Lung microvascular endothelial cell (primary cell): ENCODE measurements around the gene MGARP. TPM values are rescaled to one million over a fixed set of nuclear protein-coding genes. Genes with fewer than 3 reads are reported as not detected.
A peak's percentile ranks its signal among the peaks of the same experiment; 100 is the strongest.
"Not testable (repeated sequence)": the region's sequence is repeated elsewhere in the genome, so short reads cannot be mapped to it uniquely, and the experiment has no call there.

ENCODE experiments used
- DNase-seq, 2 donors: peaks; one replicate each; pipeline versions ENCODE4 v3.0.0 to v3.0.0-alpha.2; 2010; ENCODE audit warnings: low read depth in 2 of 2
- total RNA-seq: library from RNA; depleted of rRNA; stranded (reverse); fragments of >200 nt; gene quantifications from 2 replicates; pipeline ENCODE4 v1.2.1, GENCODE V29; 2014

MGARP gene
- total RNA-seq, 1 donor from 2014 or later, result 0.40 TPM

GRCh38 chr4:139295942-139296299 lies 15.9 kb upstream of the MGARP start:
- DNase-seq, result no peak

- DNase-seq, result peak; percentile 95 to 96
These were observed 15.3 kb upstream of the MGARP start for GRCh38 chr4:139295206-139295941.

- DNase-seq, result no peak
These were observed 6.2 kb upstream of the MGARP start for GRCh38 chr4:139286186-139286698.

- DNase-seq, result no peak
These were observed 2.7 kb upstream of the MGARP start for GRCh38 chr4:139282721-139283075.

GRCh38 chr4:139282065-139282720 lies 2.2 kb upstream of the MGARP start:
- DNase-seq, result no peak

GRCh38 chr4:139278912-139279759 lies 889 bp downstream of the MGARP start:
- DNase-seq, result peak; percentile 20 to 25

- no peak for DNase-seq
These were observed 1.5 kb downstream of the MGARP start for GRCh38 chr4:139278485-139278884.

- DNase-seq, result no peak
These were observed 4.7 kb downstream of the MGARP start for GRCh38 chr4:139275281-139275735.

GRCh38 chr4:139274790-139275189 lies 5.2 kb downstream of the MGARP start:
- DNase-seq, result no peak

GRCh38 chr4:139273835-139274234 lies 6.2 kb downstream of the MGARP start:
- no peak for DNase-seq

GRCh38 chr4:139267301-139267700 lies 12.7 kb downstream of the MGARP start:
- no peak for DNase-seq

- peak; percentile 64 to 67 for DNase-seq
These were observed 13.3 kb downstream of the MGARP start for GRCh38 chr4:139266583-139267257.

GRCh38 chr4:139266208-139266582 lies 13.8 kb downstream of the MGARP start:
- no peak for DNase-seq

GRCh38 chr4:139265654-139266053 lies 14.4 kb downstream of the MGARP start:
- DNase-seq, result no peak

- DNase-seq, result no peak
These were observed 23.7 kb downstream of the MGARP start for GRCh38 chr4:139256349-139256748.

- DNase-seq, result not testable (repeated sequence)
These were observed 24.4 kb downstream of the MGARP start for GRCh38 chr4:139255581-139255980.

- no peak for DNase-seq
These were observed 26.3 kb downstream of the MGARP start for GRCh38 chr4:139253713-139254112.

GRCh38 chr4:139253046-139253445 lies 27.0 kb downstream of the MGARP start:
- DNase-seq, result no peak

GRCh38 chr4:139247700-139248238 lies 32.3 kb downstream of the MGARP start:
- no peak for DNase-seq

- no peak for DNase-seq
These were observed 32.8 kb downstream of the MGARP start for GRCh38 chr4:139247241-139247640.

- DNase-seq, result no peak
These were observed 33.9 kb downstream of the MGARP start for GRCh38 chr4:139246166-139246565.
